NT2/D1 (cell line): ENCODE results near the gene PINK1.

Experiments used
- DNase-seq: peaks from one replicate; pipeline ENCODE4 v3.0.0-alpha.2; 2011; ENCODE audit warnings: low read depth, low spot score
- H3K27me3 ChIP-seq: 2 replicates; pipeline ENCODE4 v1.6.0; 2011; ENCODE audit warnings: mild to moderate bottlenecking; ENCODE audit not compliant: insufficient read length, insufficient read depth
- H3K36me3 ChIP-seq: 2 replicates; pipeline ENCODE4 v1.6.1; 2011; ENCODE audit warnings: mild to moderate bottlenecking, low read length, mixed read lengths; ENCODE audit not compliant: insufficient read depth, insufficient read length
- H3K4me1 ChIP-seq: 2 replicates; pipeline ENCODE4 v1.5.1; 2011; ENCODE audit not compliant: insufficient read depth, insufficient read length
- H3K4me3 ChIP-seq: 2 replicates; pipeline ENCODE4 v1.5.1; 2011; ENCODE audit warnings: low read depth; ENCODE audit not compliant: insufficient read length
- H3K9ac ChIP-seq: 2 replicates; pipeline ENCODE4 v1.6.0; 2011; ENCODE audit warnings: low read depth; ENCODE audit not compliant: insufficient read length
- H3K9me3 ChIP-seq: 2 replicates; pipeline ENCODE4 v1.5.1; 2011; ENCODE audit warnings: mild to moderate bottlenecking, low read length; ENCODE audit not compliant: insufficient read depth
- SUZ12 ChIP-seq: IDR thresholded peaks from 2 replicates; pipeline ENCODE4 v1.6.1; 2011; ENCODE audit not compliant: insufficient read length, insufficient read depth; ENCODE audit errors: extremely low read depth
- YY1 ChIP-seq: IDR thresholded peaks from 2 replicates; pipeline ENCODE4 v1.6.1; 2011; ENCODE audit not compliant: insufficient read length, insufficient read depth
- ZNF274 ChIP-seq: IDR thresholded peaks from 2 replicates; pipeline ENCODE4 v1.6.1; 2011; ENCODE audit warnings: mild to moderate bottlenecking, low read depth, low read length

PINK1 gene

GRCh38 chr1:20682571-20683236, 49.4 kb downstream of the PINK1 start:
- H3K4me3 ChIP-seq: no peak overlapping the region
- H3K9me3 ChIP-seq: no peaks in the 10 kb centered on the region
- peaks cover 30% of the 10 kb centered on the region for H3K36me3 ChIP-seq
- no peaks in the 10 kb centered on the region for H3K27me3 ChIP-seq
- TF ChIP-seq ZNF274: no peak
- TF ChIP-seq SUZ12: no peak
- no peak for TF ChIP-seq YY1
- no peaks in the 10 kb centered on the region for H3K4me1 ChIP-seq
- no peak for DNase-seq
- no peak overlapping the region for H3K9ac ChIP-seq

- TF ChIP-seq SUZ12 (no peak), YY1 (no peak), ZNF274 (no peak)
- Histone ChIP-seq H3K9ac (no peak overlapping the region), H3K4me1 (no peaks in the 10 kb centered on the region), H3K27me3 (no peaks in the 10 kb centered on the region), H3K4me3 (no peak overlapping the region), H3K9me3 (no peaks in the 10 kb centered on the region), H3K36me3 (peaks cover 31% of the 10 kb centered on the region)
- DNase-seq: no peak
These were observed 50.4 kb downstream of the PINK1 start for GRCh38 chr1:20683614-20684013.

- Histone ChIP-seq H3K9ac (no peak overlapping the region), H3K9me3 (no peaks in the 10 kb centered on the region), H3K4me3 (no peak overlapping the region), H3K4me1 (no peaks in the 10 kb centered on the region), H3K27me3 (no peaks in the 10 kb centered on the region), H3K36me3 (peaks cover 30% of the 10 kb centered on the region)
- TF ChIP-seq ZNF274 (no peak), YY1 (no peak), SUZ12 (no peak)
- no peak for DNase-seq
These were observed 50.9 kb downstream of the PINK1 start for GRCh38 chr1:20684050-20684620.

- no peak for DNase-seq
- H3K4me3 ChIP-seq: no peak overlapping the region
- no peaks in the 10 kb centered on the region for H3K9me3 ChIP-seq
- TF ChIP-seq YY1 (no peak), ZNF274 (no peak), SUZ12 (no peak)
- H3K9ac ChIP-seq: no peak overlapping the region
- H3K4me1 ChIP-seq: no peaks in the 10 kb centered on the region
- H3K36me3 ChIP-seq: peaks cover 29% of the 10 kb centered on the region
- H3K27me3 ChIP-seq: no peaks in the 10 kb centered on the region
These were observed 51.4 kb downstream of the PINK1 start for GRCh38 chr1:20684651-20685050.

GRCh38 chr1:20685099-20685662, 51.9 kb downstream of the PINK1 start:
- peaks cover 30% of the 10 kb centered on the region for H3K36me3 ChIP-seq
- DNase-seq: no peak
- H3K9me3 ChIP-seq: no peaks in the 10 kb centered on the region
- no peak overlapping the region for H3K9ac ChIP-seq
- H3K27me3 ChIP-seq: no peaks in the 10 kb centered on the region
- TF ChIP-seq ZNF274 (no peak), YY1 (no peak), SUZ12 (no peak)
- H3K4me3 ChIP-seq: no peak overlapping the region
- no peaks in the 10 kb centered on the region for H3K4me1 ChIP-seq

- no peak for DNase-seq
- no peak overlapping the region for H3K9ac ChIP-seq
- H3K4me3 ChIP-seq: no peak overlapping the region
- H3K36me3 ChIP-seq: peaks cover 28% of the 10 kb centered on the region
- TF ChIP-seq SUZ12 (no peak), ZNF274 (no peak), YY1 (no peak)
- no peaks in the 10 kb centered on the region for H3K9me3 ChIP-seq
- H3K27me3 ChIP-seq: no peaks in the 10 kb centered on the region
- no peaks in the 10 kb centered on the region for H3K4me1 ChIP-seq
These were observed 52.5 kb downstream of the PINK1 start for GRCh38 chr1:20685741-20686140.

- Histone ChIP-seq H3K27me3 (no peaks in the 10 kb centered on the region), H3K9ac (no peak overlapping the region), H3K9me3 (no peaks in the 10 kb centered on the region), H3K4me3 (no peak overlapping the region), H3K4me1 (no peaks in the 10 kb centered on the region), H3K36me3 (peaks cover 21% of the 10 kb centered on the region)
- no peak for DNase-seq
- TF ChIP-seq ZNF274: no peak
- no peak for TF ChIP-seq YY1
- no peak for TF ChIP-seq SUZ12
These were observed 53.8 kb downstream of the PINK1 start for GRCh38 chr1:20686883-20687725.
